Measurements from ENCODE around the gene MUC6.

- no peak for TF ChIP-seq FOXM1 (IDR thresholded peaks at IDR 0.05; ENCODE audit: borderline replicate concordance, low read depth)
- no peak for TF ChIP-seq MAX (IDR thresholded peaks at IDR 0.05)
- no peak for TF ChIP-seq EP300 (IDR thresholded peaks at IDR 0.05; ENCODE audit: borderline replicate concordance)
- TF ChIP-seq RAD21 (IDR thresholded peaks at IDR 0.05; ENCODE audit: low read depth): no peak
Measured at GRCh38 chr11:1017269-1018005, 19.1 kb downstream of the MUC6 start.

Data from Ishikawa (cell line).